GM12872 (cell line): ENCODE results near the gene FGF2.

Source experiments
- CTCF ChIP-seq: IDR thresholded peaks from 3 replicates; pipeline ENCODE4 v1.5.1; 2011; ENCODE audit warnings: low read depth, mild to moderate bottlenecking, low read length, moderate library complexity; ENCODE audit not compliant: insufficient read depth

Gene FGF2

GRCh38 chr4:122821092-122821491 is 5.5 kb upstream of the FGF2 start:
- TF ChIP-seq CTCF: no peak

DNA sequence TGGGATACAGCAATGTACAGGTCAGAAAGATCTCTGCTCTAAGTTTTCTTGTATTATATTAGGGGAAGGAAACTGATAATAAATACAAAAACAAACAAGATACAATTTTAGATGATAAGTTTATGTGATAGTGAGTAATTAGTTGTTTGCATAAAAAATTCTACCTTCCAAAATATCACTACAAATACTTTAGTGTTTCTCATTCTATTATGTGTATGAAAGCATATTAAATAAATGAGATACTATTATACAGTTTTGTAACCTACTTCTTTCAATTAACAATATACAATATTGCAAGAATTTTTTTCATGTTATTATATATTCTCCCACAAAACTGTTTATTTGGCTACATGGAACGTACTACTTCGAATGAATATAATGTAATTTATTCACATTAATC is 4.2 kb upstream of the FGF2 start:
- TF ChIP-seq CTCF: no peak

DNA sequence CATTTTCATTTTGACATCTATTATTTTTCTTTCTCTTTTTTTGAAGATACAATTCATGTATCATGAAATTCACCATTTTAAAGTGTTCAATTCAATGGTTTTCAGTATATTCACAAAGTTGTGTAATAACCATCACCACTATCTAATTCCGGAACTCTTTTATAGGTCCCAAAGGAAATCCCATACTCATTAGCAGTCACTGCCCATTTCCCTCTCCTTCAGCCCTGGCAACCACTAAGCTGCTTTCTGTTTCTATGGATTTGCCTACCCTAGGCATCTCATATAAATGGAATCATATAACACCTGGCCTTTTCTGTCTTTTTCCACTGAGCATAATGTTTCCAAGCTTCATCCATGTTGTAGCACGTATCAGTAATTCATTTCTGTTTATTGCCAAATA is 3.2 kb upstream of the FGF2 start:
- TF ChIP-seq CTCF: no peak

- TF ChIP-seq CTCF: no peak
Measured at GRCh38 chr4:122824616-122825015, 2.0 kb upstream of the FGF2 start.

DNA sequence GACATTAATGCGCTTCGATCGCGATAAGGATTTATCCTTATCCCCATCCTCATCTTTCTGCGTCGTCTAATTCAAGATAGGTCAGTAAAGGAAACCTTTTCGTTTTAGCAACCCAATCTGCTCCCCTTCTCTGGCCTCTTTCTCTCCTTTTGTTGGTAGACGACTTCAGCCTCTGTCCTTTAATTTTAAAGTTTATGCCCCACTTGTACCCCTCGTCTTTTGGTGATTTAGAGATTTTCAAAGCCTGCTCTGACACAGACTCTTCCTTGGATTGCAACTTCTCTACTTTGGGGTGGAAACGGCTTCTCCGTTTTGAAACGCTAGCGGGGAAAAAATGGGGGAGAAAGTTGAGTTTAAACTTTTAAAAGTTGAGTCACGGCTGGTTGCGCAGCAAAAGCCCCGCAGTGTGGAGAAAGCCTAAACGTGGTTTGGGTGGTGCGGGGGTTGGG is 528 bp upstream of the FGF2 start:
- TF ChIP-seq CTCF: no peak

DNA sequence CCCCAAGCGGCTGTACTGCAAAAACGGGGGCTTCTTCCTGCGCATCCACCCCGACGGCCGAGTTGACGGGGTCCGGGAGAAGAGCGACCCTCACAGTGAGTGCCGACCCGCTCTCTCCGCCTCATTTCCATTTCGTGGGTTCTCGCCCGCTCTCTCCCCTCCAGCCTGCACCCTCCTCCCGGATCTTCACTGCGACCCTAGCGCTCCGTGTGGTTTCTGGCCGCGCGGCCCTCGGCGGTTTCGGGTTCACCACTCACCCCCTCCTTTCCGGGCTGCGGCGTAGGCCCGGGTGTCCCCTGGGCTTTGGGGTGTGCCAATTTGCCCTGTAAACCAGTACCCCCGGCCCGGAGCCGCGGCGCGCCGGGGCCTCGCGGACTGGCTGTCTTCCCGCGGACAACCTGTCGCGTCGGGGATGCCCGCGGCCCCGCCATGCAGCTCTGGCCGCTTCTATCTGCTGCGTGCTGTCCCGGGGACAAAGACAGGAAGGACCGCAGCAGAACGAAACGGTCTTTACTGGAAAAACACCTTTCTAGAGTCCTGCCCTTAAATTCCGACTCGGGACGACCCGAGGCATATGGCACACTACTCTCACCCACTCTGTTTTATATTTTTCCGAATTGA is 737 bp downstream of the FGF2 start:
- TF ChIP-seq CTCF: peak; percentile 29; the same call in 2 of the 3 replicates

GRCh38 chr4:122827879-122828601 is 1.4 kb downstream of the FGF2 start:
- peak; percentile 34; the same call in 1 of the 3 replicates for TF ChIP-seq CTCF
